Caki2 (cell line): ENCODE results near the gene NR2C2AP. TPM values are rescaled to one million over a fixed set of nuclear protein-coding genes. Genes with fewer than 3 reads are reported as not detected.

Source experiments
- DNase-seq: peaks from one replicate; pipeline ENCODE4 v3.0.0-alpha.2; 2015; ENCODE audit warnings: low read depth
- in situ Hi-C: cut with HindIII; loops from 2 replicates; pipeline ENCODE4 v1.10.0; 2016; ENCODE audit warnings: low sequenced_read_pairs, low pct_unique_long_range_greater_than_20kb, mixed read lengths
- total RNA-seq: library from RNA; depleted of rRNA; stranded (reverse); fragments of >200 nt; shearing (Covaris generic); gene quantifications from 2 replicates; pipeline ENCODE4 v1.2.3, GENCODE V29; 2014; ENCODE audit warnings: low replicate concordance; rRNA removed

NR2C2AP gene, protein sequence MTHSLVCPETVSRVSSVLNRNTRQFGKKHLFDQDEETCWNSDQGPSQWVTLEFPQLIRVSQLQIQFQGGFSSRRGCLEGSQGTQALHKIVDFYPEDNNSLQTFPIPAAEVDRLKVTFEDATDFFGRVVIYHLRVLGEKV
- 59.3 and 78.3 TPM in 2 replicates for total RNA-seq

DNA sequence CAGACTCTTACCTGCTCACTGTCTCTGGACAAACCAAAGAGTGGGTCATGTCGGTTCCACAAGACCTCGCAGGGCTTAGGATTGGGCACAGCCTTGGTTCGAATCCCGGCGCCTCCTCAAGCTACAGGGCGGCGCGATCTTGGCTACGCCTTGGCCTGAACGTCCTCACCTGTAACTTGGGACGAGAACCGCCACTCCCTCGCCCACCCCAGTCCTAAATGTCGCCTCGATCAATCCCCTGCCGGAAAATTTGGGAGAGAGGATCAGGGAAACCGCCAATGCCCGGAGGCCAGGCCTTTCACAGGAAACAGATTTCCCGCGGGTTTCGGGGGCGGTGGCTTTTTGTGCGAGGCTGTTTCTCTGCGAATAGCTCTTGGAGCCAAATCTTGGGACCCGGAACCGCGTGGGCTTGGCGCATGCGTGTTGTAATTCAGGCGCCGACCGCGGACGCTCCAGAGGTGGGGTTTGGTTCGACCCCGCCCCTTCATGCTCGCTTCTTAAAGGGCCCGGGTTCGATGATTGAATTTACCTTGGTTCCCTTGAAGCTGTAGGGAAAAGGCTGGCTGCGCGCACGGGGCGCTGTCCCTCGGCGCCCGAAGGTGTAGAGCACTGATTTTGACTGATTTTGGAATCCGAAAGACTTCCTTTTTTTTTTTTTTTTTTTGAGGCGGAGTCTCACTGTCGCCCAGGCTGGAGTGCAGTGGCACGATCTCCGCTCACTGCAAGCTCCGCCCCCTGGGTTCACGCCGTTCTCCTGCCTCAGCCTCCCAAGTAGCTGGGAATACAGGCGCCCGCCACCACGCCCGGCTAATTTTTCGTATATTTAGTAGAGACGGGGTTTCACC is at the start of gene NR2C2AP:
NR2C2AP (minus strand) TSS at position 403 of the 845 bp plus-strand sequence; CDS start at position 49, 354 bp downstream.
- in situ Hi-C loops = no loop called here
- peak; percentile 86 for DNase-seq

DNA sequence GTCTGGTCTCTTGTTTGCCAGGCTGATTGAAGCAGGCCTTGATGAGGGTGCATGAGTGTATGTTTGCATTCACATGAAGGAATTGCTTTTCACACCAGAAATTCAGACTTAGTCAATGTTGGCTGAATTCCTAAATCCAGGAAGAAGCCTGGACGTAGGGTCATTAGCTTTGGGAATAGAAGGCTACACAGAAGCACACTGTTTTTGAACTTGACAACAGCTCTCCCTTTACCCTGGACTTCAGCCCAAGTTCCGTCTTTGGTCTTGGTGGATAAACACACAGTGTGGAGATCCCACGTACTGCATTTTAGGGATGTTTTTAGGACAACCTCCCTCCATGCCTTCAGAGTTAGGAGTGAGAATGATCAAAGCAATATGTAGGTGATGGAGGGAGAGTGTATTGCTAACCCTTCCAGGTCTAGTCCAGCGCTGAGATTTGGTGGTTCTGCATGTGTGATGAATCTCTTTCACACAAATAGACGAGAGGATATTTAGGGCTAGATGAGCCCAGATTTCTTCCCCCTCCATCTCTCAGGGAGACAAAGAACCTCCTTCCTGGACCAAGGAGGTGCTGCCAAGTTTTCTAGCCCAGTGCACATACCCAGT is 47.1 kb upstream of the NR2C2AP start:
- in situ Hi-C loops = no loop called here
- no peak for DNase-seq

DNA sequence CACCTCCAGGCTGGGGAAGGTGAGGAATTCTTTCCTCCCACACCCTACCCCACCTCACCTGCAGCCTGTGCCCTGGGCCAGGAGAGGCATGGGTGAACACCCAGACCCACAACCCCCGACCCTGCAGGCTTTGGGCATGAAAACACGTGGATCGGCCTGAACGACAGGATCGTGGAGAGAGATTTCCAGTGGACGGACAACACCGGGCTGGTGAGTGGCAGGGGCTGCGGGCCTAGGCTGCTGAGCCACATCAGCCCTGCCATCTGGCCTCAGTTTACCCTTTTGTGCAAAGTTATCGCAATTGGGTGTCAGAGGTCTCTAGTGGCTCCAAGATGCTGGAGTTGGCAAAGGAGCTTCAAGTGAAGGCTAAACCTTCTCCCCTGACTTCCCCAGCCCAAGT is 37.3 kb upstream of the NR2C2AP start:
- in situ Hi-C loops = no loop called here
- no peak for DNase-seq

DNA sequence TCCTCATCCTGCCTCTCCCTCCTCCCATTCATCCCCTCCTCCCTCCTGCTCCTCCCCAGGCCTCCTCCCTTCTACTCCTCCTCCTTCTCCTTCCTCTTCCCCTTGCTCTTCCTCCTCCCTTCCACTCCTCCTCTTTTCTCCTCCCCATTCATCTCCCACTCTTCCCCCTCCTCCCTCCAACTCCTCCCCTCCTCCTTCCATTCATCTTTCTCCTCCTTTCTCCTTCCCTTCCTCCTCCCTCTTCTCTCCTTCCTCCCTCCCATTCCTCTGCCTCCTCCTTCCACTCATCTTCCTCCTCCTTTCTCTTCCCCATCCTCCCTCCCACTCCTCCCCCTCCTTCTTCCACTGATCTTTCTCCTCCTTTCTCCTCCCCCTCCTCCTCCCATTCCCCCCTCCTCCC is 36.5 kb upstream of the NR2C2AP start:
- in situ Hi-C loops = no loop called here

DNA sequence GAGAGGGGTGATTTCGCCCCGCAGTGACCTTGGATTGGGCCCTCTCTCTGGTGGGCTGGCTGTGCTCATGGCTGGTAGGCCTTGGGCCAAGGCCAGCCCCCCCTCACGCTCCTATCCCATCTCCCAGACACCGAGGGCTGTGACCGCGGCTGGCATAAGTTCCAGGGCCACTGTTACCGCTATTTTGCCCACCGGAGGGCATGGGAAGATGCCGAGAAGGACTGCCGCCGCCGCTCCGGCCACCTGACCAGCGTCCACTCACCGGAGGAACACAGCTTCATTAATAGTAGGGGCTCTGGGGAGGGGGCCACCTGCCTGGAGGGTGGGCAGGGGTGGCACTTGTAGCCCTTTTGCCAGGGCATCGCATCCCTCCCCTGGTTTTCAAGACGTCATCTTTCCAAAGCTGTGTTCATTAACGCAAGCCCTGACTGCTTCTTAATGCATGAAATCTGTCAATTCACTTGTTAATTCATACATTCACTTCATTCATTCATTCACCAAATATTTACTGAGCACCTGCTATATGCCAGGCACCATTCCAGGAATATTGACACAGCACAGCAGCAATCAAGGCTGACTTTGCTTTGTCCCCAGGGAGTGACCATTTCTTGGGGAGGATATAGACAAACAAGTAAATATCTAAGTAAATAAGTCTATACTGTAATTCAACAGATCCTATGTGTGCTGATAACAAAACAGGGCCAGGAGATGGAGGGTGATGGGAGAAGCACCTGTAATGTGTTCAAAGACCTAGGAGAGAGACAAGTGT is 35.1 kb upstream of the NR2C2AP start:
- in situ Hi-C loops = no loop called here
- no peak for DNase-seq

More for the DNA sequence above, 36.5 kb upstream of the NR2C2AP start:
- no peak for DNase-seq

DNA sequence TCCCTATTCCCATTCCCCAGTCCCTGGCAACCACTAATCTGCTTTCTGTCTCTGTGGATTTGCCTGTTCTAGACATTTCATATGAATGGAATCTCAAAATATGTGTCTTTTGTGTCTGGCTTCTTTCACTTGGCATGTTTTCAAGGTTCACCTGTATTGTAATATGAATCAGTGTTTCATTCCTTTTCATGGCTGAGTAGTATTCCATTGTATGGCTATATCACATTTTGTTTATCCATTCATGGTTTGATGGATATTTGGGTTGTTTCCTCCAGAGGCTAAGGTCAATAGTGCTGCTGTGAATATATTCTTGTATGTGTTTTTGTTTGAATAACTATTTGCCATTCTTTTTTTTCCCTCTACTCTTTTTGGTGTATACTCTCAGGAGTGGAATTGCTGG is 33.0 kb upstream of the NR2C2AP start:
- DNase-seq = no peak
- in situ Hi-C loops = no loop called here

DNA sequence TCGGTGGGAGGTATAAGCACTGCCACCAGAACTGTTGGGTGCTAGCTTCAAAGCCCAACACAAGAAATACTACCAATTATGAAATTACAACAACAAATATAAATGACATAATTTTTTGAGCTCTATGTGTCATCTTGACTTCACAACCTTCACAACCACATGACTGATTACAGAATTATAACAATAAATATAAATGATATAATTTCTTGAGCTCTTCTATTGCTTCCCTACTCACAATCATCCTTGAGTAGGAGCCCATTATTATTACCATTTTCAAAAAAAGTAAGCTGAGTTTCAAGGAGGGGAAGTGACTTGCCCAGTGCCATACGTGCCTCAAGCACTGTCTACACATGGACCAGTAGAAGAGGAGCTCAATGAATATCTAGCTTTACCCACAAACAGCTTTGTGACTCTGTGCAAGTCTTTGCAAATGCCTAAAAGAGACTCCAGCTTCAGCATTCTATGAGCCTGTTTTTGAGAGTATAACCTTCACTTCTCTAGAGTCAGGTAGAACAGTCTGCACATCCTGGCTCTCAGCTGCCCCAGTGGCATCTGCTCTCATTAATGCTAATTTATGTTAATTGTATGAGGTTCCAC is 31.1 kb upstream of the NR2C2AP start:
- in situ Hi-C loops = no loop called here
- no peak for DNase-seq

DNA sequence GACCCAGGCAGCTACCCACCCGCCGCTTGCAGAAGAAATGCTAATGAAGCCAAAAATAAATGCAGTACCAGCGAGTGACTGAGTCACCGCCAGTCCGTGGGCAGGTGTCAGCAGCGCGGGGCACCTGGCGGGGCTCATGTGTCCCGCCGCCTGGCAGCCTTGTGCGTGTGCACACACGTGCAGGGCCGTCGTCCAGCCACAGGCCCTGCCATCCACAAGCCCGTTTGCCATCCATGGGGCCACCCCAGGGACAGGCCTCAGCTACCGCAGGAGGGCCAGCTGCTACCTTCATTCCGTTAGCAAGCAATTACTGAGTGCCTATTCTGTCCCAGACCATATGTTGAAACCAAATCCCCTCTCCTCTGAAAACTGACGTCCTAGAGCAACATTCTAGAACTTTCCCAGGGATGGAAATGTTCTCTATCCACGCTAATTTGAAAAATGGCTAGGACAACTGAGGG is 29.1 kb upstream of the NR2C2AP start:
- in situ Hi-C loops = no loop called here
- no peak for DNase-seq

DNA sequence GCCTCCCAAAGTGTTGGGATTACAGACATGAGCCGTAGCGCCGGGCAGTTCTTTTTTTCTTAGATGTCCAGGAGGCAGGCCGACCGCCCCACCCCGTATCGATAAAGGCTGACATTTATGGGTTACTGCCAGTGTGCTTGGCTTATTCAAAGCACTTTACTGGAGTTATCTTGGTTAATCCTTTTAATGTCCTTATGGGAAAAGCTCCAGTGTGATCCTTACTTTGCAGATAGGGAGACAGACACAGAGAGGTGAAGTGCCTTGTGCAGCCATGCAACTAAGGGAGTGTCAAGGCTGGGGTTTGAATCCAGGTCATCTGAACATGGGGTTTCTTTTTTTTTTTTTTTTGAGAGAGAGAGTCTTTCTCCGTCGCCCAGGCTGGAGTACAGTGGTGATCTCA is 27.8 kb upstream of the NR2C2AP start:
- DNase-seq = no peak
- in situ Hi-C loops = no loop called here

DNA sequence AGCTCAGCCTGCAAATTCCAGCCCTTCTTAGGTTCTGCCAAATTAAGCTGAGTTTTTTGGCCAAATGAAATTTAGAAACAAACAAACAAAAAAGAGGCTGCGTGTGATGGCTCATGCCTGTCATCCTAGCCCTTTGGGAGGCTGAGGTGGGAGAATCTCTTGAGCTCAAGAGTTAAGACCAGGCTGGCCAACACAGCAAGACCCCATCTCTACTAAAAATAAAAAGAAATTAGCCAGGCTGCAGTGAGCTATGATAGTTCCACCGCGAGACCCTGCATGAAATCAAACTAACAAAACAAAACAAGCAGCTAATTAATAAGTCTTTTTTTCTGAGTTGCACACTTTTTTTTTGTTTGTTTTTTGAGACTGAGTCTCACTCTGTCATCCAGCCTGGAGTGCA is 26.5 kb upstream of the NR2C2AP start:
- in situ Hi-C loops = no loop called here
- no peak for DNase-seq

DNA sequence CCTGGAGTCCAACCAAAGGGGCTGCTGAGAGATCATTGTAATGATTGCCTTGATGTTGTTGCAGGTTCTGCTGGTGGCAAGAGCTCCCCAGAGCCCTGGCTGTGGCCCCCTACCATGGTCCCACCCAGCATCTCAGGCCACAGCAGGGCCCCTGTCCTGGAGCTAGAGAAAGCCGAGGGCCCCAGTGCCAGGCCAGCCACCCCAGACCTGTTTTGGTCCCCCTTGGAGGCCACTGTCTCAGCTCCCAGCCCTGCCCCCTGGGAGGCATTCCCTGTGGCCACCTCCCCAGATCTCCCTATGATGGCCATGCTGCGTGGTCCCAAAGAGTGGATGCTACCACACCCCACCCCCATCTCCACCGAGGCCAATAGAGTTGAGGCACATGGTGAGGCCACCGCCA is 24.0 kb upstream of the NR2C2AP start:
- no peak for DNase-seq
- in situ Hi-C loops = no loop called here

DNA sequence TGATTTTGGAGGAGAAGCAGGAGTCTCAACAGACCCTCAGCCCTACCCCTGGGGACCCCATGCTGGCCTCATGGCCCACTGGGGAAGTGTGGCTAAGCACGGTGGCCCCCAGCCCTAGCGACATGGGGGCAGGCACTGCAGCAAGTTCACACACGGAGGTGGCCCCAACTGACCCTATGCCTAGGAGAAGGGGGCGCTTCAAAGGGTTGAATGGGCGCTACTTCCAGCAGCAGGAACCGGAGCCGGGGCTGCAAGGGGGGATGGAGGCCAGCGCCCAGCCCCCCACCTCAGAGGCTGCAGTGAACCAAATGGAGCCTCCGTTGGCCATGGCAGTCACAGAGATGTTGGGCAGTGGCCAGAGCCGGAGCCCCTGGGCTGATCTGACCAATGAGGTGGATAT is 23.4 kb upstream of the NR2C2AP start:
- in situ Hi-C loops = no loop called here
- DNase-seq = no peak

DNA sequence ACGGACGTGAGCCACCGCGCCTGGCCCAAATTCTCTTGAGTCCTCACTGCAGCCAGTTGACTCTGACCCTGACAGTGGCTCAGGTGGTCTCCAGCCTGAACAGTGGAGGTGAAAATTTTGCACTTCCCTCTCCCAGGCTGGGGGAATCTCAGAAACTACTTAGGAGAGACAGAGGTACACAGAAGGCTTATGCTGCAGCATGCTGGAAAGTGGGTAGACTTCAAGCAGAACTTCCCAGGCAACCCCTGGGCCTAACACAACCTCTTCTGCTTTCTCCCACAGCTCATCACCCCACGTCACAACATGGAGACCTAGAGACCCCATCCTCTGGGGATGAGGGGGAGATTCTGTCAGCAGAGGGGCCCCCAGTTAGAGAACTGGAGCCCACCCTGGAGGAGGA is 23.0 kb upstream of the NR2C2AP start:
- DNase-seq = no peak
- in situ Hi-C loops = no loop called here

DNA sequence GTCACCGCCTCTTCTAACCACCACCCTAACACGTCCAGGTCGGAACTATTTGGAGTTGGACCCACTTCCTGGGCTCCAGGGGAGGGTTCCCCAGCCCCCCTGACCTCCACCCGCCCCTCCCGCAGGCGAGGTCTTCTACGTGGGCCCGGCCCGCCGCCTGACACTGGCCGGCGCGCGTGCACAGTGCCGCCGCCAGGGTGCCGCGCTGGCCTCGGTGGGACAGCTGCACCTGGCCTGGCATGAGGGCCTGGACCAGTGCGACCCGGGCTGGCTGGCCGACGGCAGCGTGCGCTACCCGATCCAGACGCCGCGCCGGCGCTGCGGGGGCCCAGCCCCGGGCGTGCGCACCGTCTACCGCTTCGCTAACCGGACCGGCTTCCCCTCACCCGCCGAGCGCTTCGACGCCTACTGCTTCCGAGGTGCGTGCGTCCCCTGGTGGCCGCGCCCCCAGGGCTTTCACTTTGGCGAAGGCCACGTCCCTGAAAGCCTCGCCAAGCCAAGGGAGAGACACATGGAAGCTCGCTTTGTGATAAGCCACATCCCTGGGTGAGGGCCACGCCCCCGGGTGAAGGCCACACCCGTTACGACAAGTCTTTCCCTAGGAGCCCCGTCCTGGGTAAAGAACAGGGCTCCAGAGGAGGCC is 21.8 kb upstream of the NR2C2AP start:
- peak; percentile 83 for DNase-seq
- in situ Hi-C loops = no loop called here

DNA sequence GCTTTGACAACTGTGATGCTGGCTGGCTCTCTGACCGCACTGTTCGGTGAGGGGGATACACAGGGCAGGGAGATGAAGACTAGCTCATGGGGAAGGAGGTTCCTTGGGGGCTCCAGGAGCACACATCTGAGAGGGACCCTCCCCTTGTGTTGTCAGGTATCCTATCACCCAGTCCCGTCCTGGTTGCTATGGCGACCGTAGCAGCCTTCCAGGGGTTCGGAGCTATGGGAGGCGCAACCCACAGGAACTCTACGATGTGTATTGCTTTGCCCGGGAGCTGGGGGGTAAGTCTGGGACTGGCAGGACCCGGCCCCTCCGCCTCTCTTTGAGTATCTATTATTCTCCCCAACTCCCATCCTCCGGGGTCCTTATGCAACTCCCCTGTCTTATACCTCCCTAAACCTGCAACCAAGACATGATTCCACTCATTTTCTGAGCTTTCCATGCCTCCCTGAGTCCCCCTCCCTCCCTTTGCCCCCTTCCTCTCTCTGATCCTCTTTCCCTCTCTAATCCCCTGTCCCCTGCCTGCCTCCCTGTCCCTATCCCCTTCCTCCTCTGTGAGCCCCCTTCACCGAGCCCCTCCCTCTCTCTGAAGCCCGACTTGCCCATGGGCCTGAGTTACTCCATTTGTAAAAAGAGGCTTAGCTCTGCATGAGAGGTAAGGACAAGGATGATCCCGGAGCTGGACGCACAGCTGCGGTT is 21.1 kb upstream of the NR2C2AP start:
- in situ Hi-C loops = no loop called here
- DNase-seq = no peak

DNA sequence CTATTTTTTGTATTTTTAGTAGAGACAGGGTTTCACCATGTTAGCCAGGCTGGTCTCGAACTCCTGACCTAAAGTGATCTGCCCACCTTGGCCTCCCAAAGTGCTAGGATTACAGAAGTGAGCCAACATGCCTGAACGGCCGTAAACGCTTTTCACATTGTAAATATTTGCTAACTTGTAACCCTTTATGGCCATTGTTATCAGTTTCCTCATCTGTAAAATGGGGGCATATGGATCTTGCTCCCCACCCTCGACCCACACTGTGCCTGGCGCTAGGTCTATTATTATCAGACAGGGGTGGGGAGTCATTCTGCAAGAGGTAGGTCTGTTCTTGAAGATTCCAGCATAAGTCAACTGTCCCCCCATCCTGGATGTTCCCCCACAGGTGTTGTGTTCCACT is 20.4 kb upstream of the NR2C2AP start:
- in situ Hi-C loops = no loop called here
- DNase-seq = no peak

DNA sequence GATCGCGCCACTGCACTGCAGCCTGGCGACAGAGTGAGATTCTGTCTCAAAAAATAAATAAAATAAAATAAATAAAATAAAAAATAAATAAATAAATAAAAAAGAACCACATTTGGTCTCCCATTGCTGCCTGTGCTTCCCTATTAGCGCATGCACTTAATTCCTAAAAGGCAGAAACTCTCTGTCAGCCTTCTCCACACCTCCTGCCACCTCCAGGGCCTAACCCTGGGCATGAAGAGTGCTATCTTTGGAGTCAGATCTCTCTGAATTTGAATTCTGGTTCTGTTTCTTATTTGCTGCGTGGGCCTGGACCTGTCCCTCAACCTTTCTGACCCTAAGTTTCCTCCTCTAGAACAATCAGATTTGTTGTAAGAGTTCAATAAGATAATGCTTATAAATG is 19.8 kb upstream of the NR2C2AP start:
- DNase-seq = no peak
- in situ Hi-C loops = no loop called here
